GM19467 (cell line): Measurements from ENCODE around the gene ATP2C2.

ENCODE experiments used
- ATAC-seq: cut with Tn5 transposase; IDR thresholded peaks from one replicate; pipeline ENCODE4 v1.9.1; 2021; ENCODE audit warnings: mild to moderate bottlenecking, moderate library complexity; ENCODE audit not compliant: unreplicated experiment

ATP2C2 gene

GRCh38 chr16:84509032-84509950 is 141.0 kb downstream of the ATP2C2 start:
- no peak for ATAC-seq

DNA sequence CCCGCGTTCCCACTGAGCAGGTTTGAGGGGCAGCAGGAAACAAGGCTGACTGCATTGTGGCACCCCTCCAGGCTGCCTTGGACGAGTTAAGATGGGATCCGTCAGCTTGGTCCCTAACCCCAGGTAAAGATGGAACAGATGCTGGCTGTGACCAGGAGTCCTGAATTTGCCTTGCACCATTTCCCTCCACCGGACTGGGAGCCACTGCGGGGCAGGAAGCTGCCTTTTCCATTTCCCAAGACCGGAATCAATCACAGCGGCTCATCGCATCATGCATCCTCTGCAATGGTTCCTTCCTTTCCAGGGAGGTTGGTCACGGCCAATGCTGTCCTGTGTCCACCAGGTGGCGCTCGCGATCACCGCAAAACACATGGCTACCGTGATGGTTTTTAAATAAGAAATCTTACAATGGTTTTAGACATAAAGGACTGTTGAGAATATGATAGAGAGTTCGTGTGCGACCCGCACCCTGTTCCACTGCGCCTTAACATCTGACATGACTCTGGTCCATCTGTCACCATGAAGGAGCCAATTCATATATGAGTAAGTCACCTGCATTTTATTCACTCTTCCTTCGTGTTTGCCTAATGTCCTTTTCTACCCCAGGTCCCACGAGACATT is 143.0 kb downstream of the ATP2C2 start:
- ATAC-seq = no peak

DNA sequence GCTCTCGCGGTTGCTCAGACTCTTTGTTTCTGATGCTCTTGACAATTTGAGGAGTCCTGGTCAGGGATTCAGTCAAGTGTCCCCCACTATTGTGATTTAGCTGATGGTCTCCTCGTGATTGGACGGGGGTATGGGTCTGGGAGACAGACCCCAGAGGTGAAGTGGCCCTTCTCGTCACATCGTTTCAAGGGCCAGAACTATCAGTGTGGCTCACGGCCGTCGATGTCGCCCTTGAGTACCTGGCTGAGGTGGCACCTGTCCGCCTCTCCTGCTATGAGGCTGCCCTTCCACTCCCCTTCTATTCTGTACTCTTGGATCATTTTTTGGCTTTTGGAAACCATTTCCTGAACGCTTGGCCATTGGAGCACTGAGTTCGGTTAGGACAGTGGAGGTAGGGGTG is 143.5 kb downstream of the ATP2C2 start:
- no peak for ATAC-seq

DNA sequence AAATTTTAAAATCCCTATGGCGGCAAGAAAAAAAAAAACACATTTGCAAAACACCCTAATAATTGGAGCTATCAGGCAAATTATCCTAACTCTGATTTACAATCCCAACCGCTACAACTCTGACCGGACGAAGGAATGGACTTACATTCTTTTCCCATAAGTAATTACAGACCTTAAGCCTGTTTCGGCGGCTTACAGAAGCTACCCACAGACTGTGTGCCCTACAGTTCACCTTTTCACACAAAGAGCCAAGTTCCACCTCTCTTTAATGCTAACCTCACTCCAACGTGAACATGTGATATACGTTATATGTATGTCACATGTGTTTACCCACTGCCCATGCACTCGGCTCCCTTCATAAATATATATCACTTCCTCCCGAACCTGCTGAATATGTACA is 144.8 kb downstream of the ATP2C2 start:
- no peak for ATAC-seq

- no peak for ATAC-seq
Observed at GRCh38 chr16:84513666-84514065, 145.3 kb downstream of the ATP2C2 start.
